ENCODE data around the gene TASP1. TPM values are rescaled to one million over a fixed set of nuclear protein-coding genes. Genes with fewer than 3 reads are reported as not detected.

Gene TASP1
- total RNA-seq, 1 experiment from 2014 or later, result 9.5 TPM

- no CpG with 5 or more reads among the region's 5 CpGs for WGBS (ENCODE audit: extremely low coverage, insufficient read length, low lambda C conversion rate)
Observed at GRCh38 chr20:13515796-13516558, 122.8 kb downstream of the TASP1 start.

More at GRCh38 chr20:13515796-13516558, 122.8 kb downstream of the TASP1 start:
- no peak overlapping the region for H3K18ac ChIP-seq (ENCODE audit: insufficient read length, low read depth, low read length)
- Mint-ChIP-seq H3K4me3 (no peak overlapping the region), H3K4me1 (peaks cover 4% of the 10 kb centered on the region in 2 experiments; a peak in 3 of 4 replicates), H3K27ac (no peak overlapping the region), H3K36me3 (ENCODE audit: insufficient read depth in 1 of 3, low read depth in 3 of 3) (peaks cover 12 to 16% (median 14%) of the 10 kb centered on the region in 3 experiments), H3K27me3 (ENCODE audit: low read depth) (no peaks in the 10 kb centered on the region), H3K9me3 (peaks cover 0 to 9% of the 10 kb centered on the region in 2 experiments; a peak in 3 of 5 replicates)
- no peaks in the 10 kb centered on the region for H3K9me3 ChIP-seq (ENCODE audit: control insufficient read depth, low read depth, low read length)
- no peaks in the 10 kb centered on the region for H3K23me2 ChIP-seq (ENCODE audit: insufficient read length, low read depth, low read length, poor library complexity, severe bottlenecking)
- no peak overlapping the region for H2BK15ac ChIP-seq (ENCODE audit: low read depth, low read length)
- H3K79me1 ChIP-seq (ENCODE audit: insufficient read depth, low read depth, low read length, poor library complexity, severe bottlenecking), result no peaks in the 10 kb centered on the region
- H3K79me2 ChIP-seq (ENCODE audit: insufficient read depth, low read length), result no peaks in the 10 kb centered on the region
- H3T11ph ChIP-seq (ENCODE audit: low read length), result no peak overlapping the region
- H3K27ac ChIP-seq (ENCODE audit: insufficient read length, low read depth, low read length), result no peak overlapping the region
- H3K23ac ChIP-seq (ENCODE audit: insufficient read length, low read depth, low read length), result no peak overlapping the region
- no peak overlapping the region for H2BK5ac ChIP-seq (ENCODE audit: insufficient read length, low read length)
- no peak overlapping the region for H2BK12ac ChIP-seq (ENCODE audit: insufficient read length, low read depth, low read length)
- no peaks in the 10 kb centered on the region for H3K27me3 ChIP-seq (ENCODE audit: insufficient read depth, low read length)
- H3K56ac ChIP-seq (ENCODE audit: insufficient read length, low read depth, low read length), result no peak overlapping the region
- H2BK120ac ChIP-seq (ENCODE audit: low read depth, low read length, poor library complexity, severe bottlenecking), result no peak overlapping the region
- no peaks in the 10 kb centered on the region for H4K20me1 ChIP-seq (ENCODE audit: control insufficient read depth, insufficient read depth, insufficient read length)
- no peak overlapping the region for H4K5ac ChIP-seq (ENCODE audit: insufficient read length, low read depth, low read length)
- H3K4ac ChIP-seq (ENCODE audit: low read depth, low read length), result no peak overlapping the region
- no peak overlapping the region for H4K91ac ChIP-seq (ENCODE audit: insufficient read length, low read depth, low read length)
- H3K4me1 ChIP-seq (ENCODE audit: insufficient read depth, low read length), result no peaks in the 10 kb centered on the region
- no peak overlapping the region for H3K14ac ChIP-seq (ENCODE audit: insufficient read depth, low read length)
- H3K9ac ChIP-seq (ENCODE audit: extremely low read depth, insufficient read length, low read length), result no peak overlapping the region
- H2BK20ac ChIP-seq (ENCODE audit: low read depth, low read length, poor library complexity, severe bottlenecking), result no peak overlapping the region
- H2AFZ ChIP-seq (ENCODE audit: low read length), result no peak overlapping the region
- no peak for DNase-seq
- H2AK5ac ChIP-seq (ENCODE audit: insufficient read length, low read length), result no peak overlapping the region
- no peak overlapping the region for H3K4me2 ChIP-seq (ENCODE audit: insufficient read depth, insufficient read length, low read length)
- no peak for TF ChIP-seq CTCF (conservative IDR thresholded peaks at IDR 0.05)
- H4K8ac ChIP-seq (replicated peaks; ENCODE audit: insufficient read length, low read depth, low read length), result no peak overlapping the region

All from H9 (cell line).